K562 (cell line): ENCODE measurements around the gene TREH. TPM values are rescaled to one million over a fixed set of nuclear protein-coding genes. Genes with fewer than 3 reads are reported as not detected.

Source experiments
- ATAC-seq: fragments of 200-7000 bp; cut with Tn5 transposase; 3 replicates; pipeline ENCODE4 v1.9.1; 2020; ENCODE audit warnings: moderate library complexity
- BruUV-seq: library from RNA; stranded (reverse); fragments of 400-500 nt; replicated peaks from 2 replicates; lab custom pipeline; 2021; lab: Mats Ljungman, UMichigan
- CTCF ChIA-PET: fragments of 300-600 bp; formaldehyde crosslinking; extraction: SDS; loops from one replicate; lab custom pipeline; 2021; ENCODE audit warnings: low intra/inter-chr PET ratio; lab: Yijun Ruan, JAX
- POLR2A ChIA-PET: fragments of 300-600, 350-650 bp; sonication (Branson Sonifier 250); formaldehyde crosslinking; extraction: SDS; loops from one replicate; lab custom pipeline; 2021; ENCODE audit warnings: antibody characterized with exemption, inconsistent platforms; lab: Yijun Ruan, JAX
- DNase-seq, 4 experiments: peaks; one replicate each; pipeline versions ENCODE4 v3.0.0 to v3.0.0-alpha.2; 2011 to 2018; ENCODE audit warnings: low spot score in 3 of 4, mixed read lengths in 3 of 4; ENCODE audit errors: extremely low read depth in 1 of 4
- FAIRE-seq: peaks from 2 replicates; lab custom pipeline; 2011; peaks lifted over from hg19 to GRCh38; lab: Jason Lieb, UNC
- H2AFZ ChIP-seq: 2 replicates; pipeline ENCODE4 v1.6.0; 2011; ENCODE audit warnings: low read depth, low read length, control low read depth, inconsistent platforms
- H3K27ac ChIP-seq: fragments of 200-600 bp; 3 replicates; pipeline ENCODE4 v1.8.0; 2011; ENCODE audit warnings: low read depth, mild to moderate bottlenecking, control low read depth, inconsistent platforms, low read length, moderate library complexity, mixed read lengths; ENCODE audit errors: extremely low read depth
- H3K27me3 ChIP-seq, 2 experiments: fragments of 300-600 bp in 1 of 2; 2 replicates in 1 of 2; 3 replicates in 1 of 2; pipeline versions ENCODE4 v1.6.0 to v1.8.0; 2011; ENCODE audit warnings: inconsistent platforms in 2 of 2, low read length in 2 of 2, mild to moderate bottlenecking in 1 of 2, mixed read lengths in 1 of 2, moderate library complexity in 1 of 2; ENCODE audit not compliant: control insufficient read depth in 2 of 2, insufficient read depth in 2 of 2
- H3K36me3 ChIP-seq: fragments of 300-600 bp; 3 replicates; pipeline ENCODE4 v1.8.0; 2011; ENCODE audit warnings: mild to moderate bottlenecking, low read length, inconsistent platforms; ENCODE audit not compliant: control insufficient read depth, insufficient read depth
- H3K4me1 ChIP-seq, 2 experiments: fragments of 200-600 bp in 1 of 2; replicated peaks in 1 of 2; 2 replicates in 1 of 2; 3 replicates in 1 of 2; pipeline versions ENCODE4 v1.5.1 to v1.8.0; 2011; ENCODE audit warnings: inconsistent platforms in 2 of 2, low read length in 2 of 2, mild to moderate bottlenecking in 1 of 2, mixed read lengths in 1 of 2, moderate library complexity in 1 of 2; ENCODE audit not compliant: control insufficient read depth in 2 of 2, insufficient read depth in 2 of 2
- H3K4me2 ChIP-seq: 2 replicates; pipeline ENCODE4 v1.6.1; 2011; ENCODE audit warnings: low read length, control low read depth, inconsistent platforms, mixed read lengths; ENCODE audit not compliant: insufficient read depth
- H3K4me3 ChIP-seq: fragments of 200-600 bp; sonication (generic), shearing (Covaris generic); 2 replicates; pipeline ENCODE4 v1.5.1; 2016; ENCODE audit warnings: control low read depth, inconsistent platforms
- H3K79me2 ChIP-seq: fragments of 200-600 bp; 3 replicates; pipeline ENCODE4 v1.8.0; 2011; ENCODE audit warnings: low read length, inconsistent platforms; ENCODE audit not compliant: control insufficient read depth, insufficient read depth
- H3K9ac ChIP-seq, 2 experiments: 2 replicates each; pipeline versions ENCODE4 v1.6.0 to v1.6.1; 2011; ENCODE audit warnings: low read depth in 2 of 2, low read length in 2 of 2, control low read depth in 1 of 2, inconsistent platforms in 1 of 2, mild to moderate bottlenecking in 1 of 2, mixed read lengths in 1 of 2; ENCODE audit not compliant: insufficient read depth in 1 of 2
- H3K9me1 ChIP-seq: one replicate; pipeline ENCODE4 v1.6.0; 2011; ENCODE audit warnings: inconsistent platforms, mild to moderate bottlenecking, low read length, moderate library complexity; ENCODE audit not compliant: control insufficient read depth, insufficient read depth
- H3K9me3 ChIP-seq: replicated peaks from 2 replicates; pipeline ENCODE4 v1.5.1; 2011; ENCODE audit warnings: low read depth, low read length, inconsistent platforms; ENCODE audit not compliant: control insufficient read depth, insufficient read depth
- H4K20me1 ChIP-seq: replicated peaks from 2 replicates; pipeline ENCODE4 v1.6.1; 2011; ENCODE audit warnings: low read length, inconsistent platforms, mixed read lengths; ENCODE audit not compliant: control insufficient read depth, insufficient read depth
- AFF1 ChIP-seq, 2 experiments: fragments of 450-650 bp; IDR thresholded peaks; 2 replicates each; pipeline ENCODE4 v1.6.1; 2018; ENCODE audit warnings: mild to moderate bottlenecking in 2 of 2, low read depth in 1 of 2; ENCODE audit not compliant: partially characterized antibody in 2 of 2
- ESRRA ChIP-seq: fragments of 450-650 bp; IDR thresholded peaks from 2 replicates; pipeline ENCODE4 v1.6.1; 2014; ENCODE audit warnings: low read depth, mild to moderate bottlenecking, moderate library complexity, borderline replicate concordance
- JUN ChIP-seq, 2 experiments: sonication (generic) in 1 of 2; formaldehyde crosslinking in 1 of 2; IDR thresholded peaks; 2 replicates each; pipeline versions ENCODE4 v1.6.1 to v1.8.0; 2012 to 2022; ENCODE audit warnings: borderline replicate concordance in 2 of 2, mild to moderate bottlenecking in 2 of 2, improper control_type of control experiment in 1 of 2, low read depth in 1 of 2, low read length in 1 of 2, missing genetic modification reagents in 1 of 2
- MTF1 ChIP-seq: fragments of 250-450 bp; sonication (Bioruptor Pico); IDR thresholded peaks from 2 replicates; pipeline ENCODE4 v1.9.0; 2021; ENCODE audit warnings: moderate library complexity, mild to moderate bottlenecking, inconsistent platforms, borderline replicate concordance
- SPI1 ChIP-seq: IDR thresholded peaks from 2 replicates; pipeline ENCODE4 v1.6.1; 2011; ENCODE audit warnings: low read depth, low read length, control low read depth, borderline replicate concordance
- ZBTB9 ChIP-seq: fragments of 450-650 bp; formaldehyde crosslinking; IDR thresholded peaks from 2 replicates; pipeline ENCODE4 v1.4.0; 2020; ENCODE audit warnings: mild to moderate bottlenecking, moderate library complexity
- ZNF232 ChIP-seq: sonication (generic); formaldehyde crosslinking; IDR thresholded peaks from 2 replicates; pipeline ENCODE4 v1.8.0; 2022; ENCODE audit warnings: mild to moderate bottlenecking, missing genetic modification reagents
- ZNF668 ChIP-seq: fragments of 250-450 bp; sonication (Bioruptor Pico); IDR thresholded peaks from 2 replicates; pipeline ENCODE4 v1.8.0; 2022; ENCODE audit warnings: mild to moderate bottlenecking, inconsistent platforms
- WGBS: fragments of 100-300 bp; shearing (Covaris generic); methylation state at CpG from one replicate; pipeline ENCODE4 v1.1.6; 2016; ENCODE audit warnings: low coverage, mixed read lengths; ENCODE audit not compliant: insufficient coverage; ENCODE audit errors: missing lambda C conversion rate; 5-methylcytosine and 5-hydroxymethylcytosine counted together
- in situ Hi-C: fragments of 300-500 bp; cut with MboI; formaldehyde crosslinking; loops from 4 replicates; pipeline ENCODE4 v1.15.0; 2018; ENCODE audit warnings: inconsistent platforms, mixed read lengths
- intact Hi-C: fragments of 100-400 bp; cut with micrococcal nuclease; formaldehyde crosslinking; loops from 2 replicates; pipeline ENCODE4 v1.14.2; 2022
- polyA plus RNA-seq, 8 experiments: library from polyadenylated mRNA; depleted of rRNA in 4 of 8; stranded (reverse) in 5 of 8; unstranded in 3 of 8; fragments of >200 nt; fragmentation: Nextera tagmentation in 2 of 8; fragmentation: Illumina TruSeq in 1 of 8; extraction: Ambion mirVana in 2 of 8; extraction: Trizol in 1 of 8; gene quantifications; 2 replicates each; pipeline versions ENCODE4 v1.2.1 to v1.2.3, GENCODE V29; 2011 to 2014; ENCODE audit warnings: inconsistent platforms in 1 of 8, missing spikeins in 1 of 8
- total RNA-seq, 7 experiments: library from RNA; depleted of rRNA in 6 of 7; stranded (reverse); fragments of >200 nt in 6 of 7; fragmentation: Illumina TruSeq in 2 of 7; extraction: Trizol in 2 of 7; gene quantifications; 2 replicates each; pipeline versions ENCODE4 v1.2.1 to v1.2.3, GENCODE V29; 2011 to 2021; ENCODE audit warnings: low replicate concordance in 1 of 7

Gene TREH
- total and polyA plus RNA-seq, 9 of the 15 experiments (the other 6 are each of a cell fraction or from before 2014, with no cell fraction given): 0.09 to 0.20 (median 0.11) TPM; not detected in 6

- Histone ChIP-seq H3K79me2 (no peaks in the 10 kb centered on the region), H3K27me3 (no peaks in the 10 kb centered on the region), H3K9me1 (peaks cover 3% of the 10 kb centered on the region), H3K9me3 (no peaks in the 10 kb centered on the region), H3K4me3 (no peak overlapping the region), H3K4me2 (no peak overlapping the region), H2AFZ (no peak overlapping the region), H3K36me3 (peaks cover 36% of the 10 kb centered on the region; the same call in 2 of the 3 replicates), H3K9ac (no peak overlapping the region)
- ChIA-PET CTCF (no interaction called here), POLR2A (interaction anchor here (1.4 to 1.5 kb wide), 3 partner anchors 10 to 20 kb away, joined by 3 to 5 read pairs (median 3); no protein-coding TSS in a partner anchor)
- ATAC-seq: no peak
- no peak for FAIRE-seq
- BruUV-seq: no TSS peak
- in situ Hi-C loops: no loop called here
- intact Hi-C loops: no loop called here
- no peak for TF ChIP-seq SPI1
- TF ChIP-seq MTF1 (CRISPR knock-in tag): no peak
- TF ChIP-seq AFF1 (IDR thresholded peaks at IDR 0.05; ENCODE audit: low read depth in 1 of 2, partially characterized antibody in 2 of 2): no peak
- no peak for TF ChIP-seq ESRRA
- TF ChIP-seq ZNF232 (CRISPR knock-in tag): no peak
- TF ChIP-seq ZNF668: no peak
- no peak for TF ChIP-seq JUN (IDR thresholded peaks at IDR 0.05; ENCODE audit: borderline replicate concordance, low read depth, low read length)
- TF ChIP-seq JUN (CRISPR knock-in tag; IDR thresholded peaks at IDR 0.05; ENCODE audit: borderline replicate concordance): no peak
- no peak for TF ChIP-seq ZBTB9 (CRISPR knock-in tag)
- TF ChIP-seq, all 486 proteins: peak for 0
- Histone ChIP-seq H3K27ac (no peak overlapping the region), H3K4me1 (peaks cover 25 to 27% of the 10 kb centered on the region in 2 experiments; a peak in 4 of 5 replicates), H4K20me1 (peaks cover 5% of the 10 kb centered on the region; the same call in 1 of the 2 replicates)
- DNase-seq: no peak
- WGBS: 43% methylated on average over 1 of the region's 1 CpG
These were observed 46.1 kb downstream of the TREH start for GRCh38 chr11:118633319-118633690.
